Coronary artery (tissue), 2 donors: ENCODE data around the gene LILRB4.
"Not testable (repeated sequence)": the region's sequence is repeated elsewhere in the genome, so short reads cannot be mapped to it uniquely, and the experiment has no call there.

Experiments used
- DNase-seq: peaks from one replicate; pipeline ENCODE4 v3.0.0-alpha.2; 2017; ENCODE audit warnings: low spot score
- H3K27ac ChIP-seq, 2 donors: fragments of 200-600 bp; sonication (generic); one replicate each; pipeline ENCODE4 v1.5.1; 2016 to 2019
- H3K4me3 ChIP-seq: fragments of 200-600 bp; sonication (generic); 2 replicates; pipeline ENCODE4 v1.5.1; 2016; ENCODE audit warnings: mild to moderate bottlenecking, moderate library complexity
- CTCF ChIP-seq: fragments of 200-600 bp; sonication (generic); IDR thresholded peaks from one replicate; pipeline ENCODE4 v1.5.1; 2019; ENCODE audit warnings: antibody characterized with exemption

LILRB4 gene

GRCh38 chr19:54684527-54684926, 21.7 kb downstream of the LILRB4 start:
- Histone ChIP-seq H3K4me3 (no peak overlapping the region), H3K27ac (no peak overlapping the region)
- DNase-seq: no peak
- TF ChIP-seq CTCF: no peak

- Histone ChIP-seq H3K27ac (no peak overlapping the region), H3K4me3 (no peak overlapping the region)
- DNase-seq: no peak
- TF ChIP-seq CTCF: no peak
Measured at GRCh38 chr19:54691582-54692297, 29.0 kb downstream of the LILRB4 start.

GRCh38 chr19:54692298-54692615, 29.5 kb downstream of the LILRB4 start:
- Histone ChIP-seq H3K4me3 (no peak overlapping the region), H3K27ac (no peak overlapping the region)
- no peak for DNase-seq
- TF ChIP-seq CTCF: no peak

- H3K4me3 ChIP-seq: no peak overlapping the region
Measured at GRCh38 chr19:54694648-54695047, 31.9 kb downstream of the LILRB4 start.

GRCh38 chr19:54696117-54696548, 33.3 kb downstream of the LILRB4 start:
- no peak for TF ChIP-seq CTCF

More at GRCh38 chr19:54694648-54695047, 31.9 kb downstream of the LILRB4 start:
- H3K27ac ChIP-seq: no peak overlapping the region
- DNase-seq: no peak
- no peak for TF ChIP-seq CTCF

GRCh38 chr19:54696766-54697165, 34.0 kb downstream of the LILRB4 start:
- Histone ChIP-seq H3K27ac (no peak overlapping the region), H3K4me3 (no peak overlapping the region)
- no peak for DNase-seq
- no peak for TF ChIP-seq CTCF

More at GRCh38 chr19:54696117-54696548, 33.3 kb downstream of the LILRB4 start:
- no peak for DNase-seq
- no peak overlapping the region for H3K27ac ChIP-seq
- H3K4me3 ChIP-seq: no peak overlapping the region

- not testable (repeated sequence) for DNase-seq, H3K27ac ChIP-seq, H3K4me3 ChIP-seq
Measured at GRCh38 chr19:54697716-54698115, 34.9 kb downstream of the LILRB4 start.
